ENCODE results near the gene STK38. TPM values are rescaled to one million over a fixed set of nuclear protein-coding genes. Genes with fewer than 3 reads are reported as not detected.
A peak's percentile ranks its signal among the peaks of the same experiment; 100 is the strongest.

STK38 gene
- total and polyA plus RNA-seq, 2 donors (not counting 1 experiment from before 2014, with no cell fraction given): 26.9 to 42.6 TPM

GRCh38 chr6:36523936-36524499 is 23.3 kb downstream of the STK38 start:
- Histone ChIP-seq H4K20me1 (ENCODE audit: control insufficient read depth, extremely low read depth, insufficient read depth, low read length) (no peaks in the 10 kb centered on the region), H3K79me2 (ENCODE audit: control insufficient read depth, insufficient read depth, low read length) (peaks cover 1% of the 10 kb centered on the region), H3K9me3 (ENCODE audit: control insufficient read depth, insufficient read depth, low read depth, low read length) (no peaks in the 10 kb centered on the region), H3K9ac (ENCODE audit: insufficient read depth, low read length) (no peak overlapping the region), H3K4me2 (ENCODE audit: extremely low read depth, insufficient read depth, low read length) (no peak overlapping the region), H3K27ac (ENCODE audit: insufficient read depth, low read length) (no peak overlapping the region), H3K36me3 (ENCODE audit: control insufficient read depth, insufficient read depth, low read length) (peaks cover 5% of the 10 kb centered on the region), H3K27me3 (ENCODE audit: control insufficient read depth, insufficient read depth, low read length) (no peaks in the 10 kb centered on the region), H2AFZ (ENCODE audit: low read length) (no peak overlapping the region), H3K4me1 (ENCODE audit: control insufficient read depth, extremely low read depth, insufficient read depth, low read length) (no peaks in the 10 kb centered on the region), H3K4me3 (replicated peaks in 1 of 4; ENCODE audit: control extremely low read depth in 1 of 4, insufficient read depth in 1 of 4, low read depth in 3 of 4, low read length in 4 of 4) (no peak overlapping the region)
- no peak for TF ChIP-seq EZH2 (IDR thresholded peaks at IDR 0.05; ENCODE audit: low read length, missing control alignments)
- DNase-seq (ENCODE audit: low read depth in 2 of 2): peak in 1 of 2 donors; percentile 25

DNA sequence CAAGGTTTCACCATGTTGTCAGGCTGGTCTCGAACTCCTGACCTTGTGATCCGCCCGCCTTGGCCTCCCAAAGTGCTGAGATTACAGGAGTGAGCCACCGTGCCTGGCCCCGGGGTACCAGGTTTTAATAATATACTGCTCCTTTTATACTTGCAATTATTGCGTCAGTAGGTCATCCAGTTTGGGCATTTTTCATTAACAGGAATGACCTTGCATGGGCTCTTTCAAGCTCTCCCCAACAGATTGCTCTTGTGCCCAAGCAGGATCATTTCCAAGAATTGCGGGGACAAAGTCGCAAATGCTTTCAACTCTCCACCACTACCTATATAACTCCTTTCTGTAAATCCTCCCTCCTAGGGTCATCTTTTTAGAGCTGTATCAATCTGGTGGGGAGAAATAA is 23.8 kb downstream of the STK38 start:
- Histone ChIP-seq H2AFZ (ENCODE audit: low read length) (no peak overlapping the region), H3K9ac (ENCODE audit: insufficient read depth, low read length) (no peak overlapping the region), H3K27ac (ENCODE audit: insufficient read depth, low read length) (no peak overlapping the region), H3K36me3 (ENCODE audit: control insufficient read depth, insufficient read depth, low read length) (peaks cover 3% of the 10 kb centered on the region), H3K4me3 (replicated peaks in 1 of 4; ENCODE audit: control extremely low read depth in 1 of 4, insufficient read depth in 1 of 4, low read depth in 3 of 4, low read length in 4 of 4) (no peak overlapping the region), H3K27me3 (ENCODE audit: control insufficient read depth, insufficient read depth, low read length) (no peaks in the 10 kb centered on the region), H3K4me2 (ENCODE audit: extremely low read depth, insufficient read depth, low read length) (no peak overlapping the region), H3K4me1 (ENCODE audit: control insufficient read depth, extremely low read depth, insufficient read depth, low read length) (no peaks in the 10 kb centered on the region), H3K9me3 (ENCODE audit: control insufficient read depth, insufficient read depth, low read depth, low read length) (no peaks in the 10 kb centered on the region), H3K79me2 (ENCODE audit: control insufficient read depth, insufficient read depth, low read length) (peaks cover 1% of the 10 kb centered on the region), H4K20me1 (ENCODE audit: control insufficient read depth, extremely low read depth, insufficient read depth, low read length) (no peaks in the 10 kb centered on the region)
- DNase-seq (ENCODE audit: low read depth in 2 of 2): no peak
- no peak for TF ChIP-seq EZH2 (IDR thresholded peaks at IDR 0.05; ENCODE audit: low read length, missing control alignments)
- TF ChIP-seq, protein P1, sequence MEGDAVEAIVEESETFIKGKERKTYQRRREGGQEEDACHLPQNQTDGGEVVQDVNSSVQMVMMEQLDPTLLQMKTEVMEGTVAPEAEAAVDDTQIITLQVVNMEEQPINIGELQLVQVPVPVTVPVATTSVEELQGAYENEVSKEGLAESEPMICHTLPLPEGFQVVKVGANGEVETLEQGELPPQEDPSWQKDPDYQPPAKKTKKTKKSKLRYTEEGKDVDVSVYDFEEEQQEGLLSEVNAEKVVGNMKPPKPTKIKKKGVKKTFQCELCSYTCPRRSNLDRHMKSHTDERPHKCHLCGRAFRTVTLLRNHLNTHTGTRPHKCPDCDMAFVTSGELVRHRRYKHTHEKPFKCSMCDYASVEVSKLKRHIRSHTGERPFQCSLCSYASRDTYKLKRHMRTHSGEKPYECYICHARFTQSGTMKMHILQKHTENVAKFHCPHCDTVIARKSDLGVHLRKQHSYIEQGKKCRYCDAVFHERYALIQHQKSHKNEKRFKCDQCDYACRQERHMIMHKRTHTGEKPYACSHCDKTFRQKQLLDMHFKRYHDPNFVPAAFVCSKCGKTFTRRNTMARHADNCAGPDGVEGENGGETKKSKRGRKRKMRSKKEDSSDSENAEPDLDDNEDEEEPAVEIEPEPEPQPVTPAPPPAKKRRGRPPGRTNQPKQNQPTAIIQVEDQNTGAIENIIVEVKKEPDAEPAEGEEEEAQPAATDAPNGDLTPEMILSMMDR (conservative IDR thresholded peaks at IDR 0.05 in 1 of 2, IDR thresholded peaks at IDR 0.05 in 1 of 2; ENCODE audit: low read depth in 1 of 2, low read length in 2 of 2): no peak

GRCh38 chr6:36519352-36519751 is 27.9 kb downstream of the STK38 start:
- no peak overlapping the region for H3K4me3 ChIP-seq (replicated peaks in 1 of 4; ENCODE audit: control extremely low read depth in 1 of 4, insufficient read depth in 1 of 4, low read depth in 3 of 4, low read length in 4 of 4)
- no peak for DNase-seq (ENCODE audit: low read depth in 2 of 2)
- H3K4me2 ChIP-seq (ENCODE audit: extremely low read depth, insufficient read depth, low read length): no peak overlapping the region
- H3K79me2 ChIP-seq (ENCODE audit: control insufficient read depth, insufficient read depth, low read length): no peaks in the 10 kb centered on the region
- no peaks in the 10 kb centered on the region for H3K9me3 ChIP-seq (ENCODE audit: control insufficient read depth, insufficient read depth, low read depth, low read length)
- H4K20me1 ChIP-seq (ENCODE audit: control insufficient read depth, extremely low read depth, insufficient read depth, low read length): no peaks in the 10 kb centered on the region
- no peaks in the 10 kb centered on the region for H3K27me3 ChIP-seq (ENCODE audit: control insufficient read depth, insufficient read depth, low read length)
- H3K36me3 ChIP-seq (ENCODE audit: control insufficient read depth, insufficient read depth, low read length): peaks cover 5% of the 10 kb centered on the region
- no peak overlapping the region for H2AFZ ChIP-seq (ENCODE audit: low read length)
- no peak for TF ChIP-seq EZH2 (IDR thresholded peaks at IDR 0.05; ENCODE audit: low read length, missing control alignments)
- TF ChIP-seq, protein P1 (conservative IDR thresholded peaks at IDR 0.05 in 1 of 2, IDR thresholded peaks at IDR 0.05 in 1 of 2; ENCODE audit: low read depth in 1 of 2, low read length in 2 of 2): no peak
- H3K27ac ChIP-seq (ENCODE audit: insufficient read depth, low read length): no peak overlapping the region
- no peak overlapping the region for H3K9ac ChIP-seq (ENCODE audit: insufficient read depth, low read length)
- no peaks in the 10 kb centered on the region for H3K4me1 ChIP-seq (ENCODE audit: control insufficient read depth, extremely low read depth, insufficient read depth, low read length)
